Common myeloid progenitor, CD34-positive (primary cell): ENCODE results near the gene ATP8A2.

ENCODE experiments used
- CTCF ChIA-PET: fragments of 350-600 bp; sonication (Branson Sonifier 250); formaldehyde crosslinking; loops from one replicate; lab custom pipeline; 2021; ENCODE audit warnings: antibody characterized with exemption; lab: Charles Lee
- POLR2A ChIA-PET: fragments of 350-600 bp; sonication (Branson Sonifier 250); formaldehyde crosslinking; loops from one replicate; lab custom pipeline; 2021; ENCODE audit warnings: antibody characterized with exemption; lab: Charles Lee
- DNase-seq, 3 donors: peaks; one replicate each; pipeline versions ENCODE4 v3.0.0 to v3.0.0-alpha.2; 2013
- H3K27ac ChIP-seq, 2 experiments: 1 replicate in 1 of 2; 2 replicates in 1 of 2; pipeline ENCODE4 v1.7.0; 2013; ENCODE audit warnings: inconsistent platforms in 2 of 2, low read length in 2 of 2, mild to moderate bottlenecking in 2 of 2, low read depth in 1 of 2, moderate library complexity in 1 of 2; ENCODE audit not compliant: severe bottlenecking in 2 of 2, insufficient read depth in 1 of 2, poor library complexity in 1 of 2
- H3K27me3 ChIP-seq, 5 experiments: replicated peaks in 2 of 5; 1 replicate in 3 of 5; 2 replicates in 2 of 5; pipeline versions ENCODE4 v1.6.1 to v1.7.0; 2013; ENCODE audit warnings: low read length in 4 of 5, mild to moderate bottlenecking in 2 of 5, moderate library complexity in 2 of 5, inconsistent platforms in 1 of 5; ENCODE audit not compliant: insufficient read depth in 5 of 5, control insufficient read depth in 4 of 5
- H3K36me3 ChIP-seq, 4 experiments: 1 replicate in 2 of 4; 2 replicates in 2 of 4; pipeline versions ENCODE4 v1.6.1 to v1.7.0; 2013; ENCODE audit warnings: low read length in 3 of 4, control low read depth in 1 of 4, mild to moderate bottlenecking in 1 of 4; ENCODE audit not compliant: control insufficient read depth in 4 of 4, insufficient read depth in 4 of 4
- H3K4me1 ChIP-seq, 4 experiments: 1 replicate in 3 of 4; 2 replicates in 1 of 4; pipeline versions ENCODE4 v1.6.1 to v1.7.1; 2013; ENCODE audit warnings: low read length in 3 of 4, mild to moderate bottlenecking in 3 of 4, control low read depth in 1 of 4, inconsistent platforms in 1 of 4, moderate library complexity in 1 of 4; ENCODE audit not compliant: control insufficient read depth in 4 of 4, insufficient read depth in 4 of 4; ENCODE audit errors: control extremely low read depth in 1 of 4
- H3K4me3 ChIP-seq, 7 experiments: 1 replicate in 4 of 7; 2 replicates in 3 of 7; pipeline versions ENCODE4 v1.5.1 to v1.7.0; 2013; ENCODE audit warnings: mild to moderate bottlenecking in 7 of 7, low read length in 6 of 7, moderate library complexity in 6 of 7, inconsistent platforms in 2 of 7, low read depth in 2 of 7, control low read depth in 1 of 7; ENCODE audit not compliant: insufficient read depth in 4 of 7, control insufficient read depth in 1 of 7; ENCODE audit errors: extremely low read depth in 1 of 7
- H3K9me3 ChIP-seq, 5 experiments: 1 replicate in 4 of 5; 2 replicates in 1 of 5; pipeline versions ENCODE4 v1.6.1 to v1.7.1; 2013; ENCODE audit warnings: low read length in 4 of 5, mild to moderate bottlenecking in 2 of 5, inconsistent platforms in 1 of 5, low read depth in 1 of 5, moderate library complexity in 1 of 5; ENCODE audit not compliant: control insufficient read depth in 4 of 5, insufficient read depth in 2 of 5; ENCODE audit errors: control extremely low read depth in 1 of 5
- WGBS: methylation state at CpG from one replicate; pipeline ENCODE4 v1.1.5; 2013; ENCODE audit not compliant: insufficient coverage; 5-methylcytosine and 5-hydroxymethylcytosine counted together

The ATP8A2 gene

DNA sequence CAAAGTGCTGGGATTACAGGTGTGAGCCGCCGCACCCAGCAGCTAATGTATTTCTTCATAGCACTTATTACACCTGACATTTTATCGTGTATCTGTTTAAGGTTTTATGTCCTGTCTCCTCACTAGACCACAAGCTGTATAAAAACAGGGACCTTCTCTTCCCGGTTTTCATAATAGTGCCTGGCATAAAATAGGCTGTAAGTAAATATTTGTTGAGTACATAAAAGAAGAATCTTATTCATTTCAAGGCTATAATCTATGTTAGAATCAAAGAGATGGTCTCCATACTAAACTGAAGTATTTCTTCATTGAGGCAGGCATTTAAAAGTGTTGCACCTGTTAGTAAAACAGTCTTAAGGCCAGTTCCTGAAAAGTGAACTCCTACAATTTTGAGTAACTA is 486.1 kb downstream of the ATP8A2 start:
- H3K9me3 ChIP-seq: no peaks in the 10 kb centered on the region
- H3K27ac ChIP-seq: no peak overlapping the region
- H3K27me3 ChIP-seq: peaks cover 0 to 4% (median 0%) of the 10 kb centered on the region in 5 experiments
- H3K36me3 ChIP-seq: no peaks in the 10 kb centered on the region
- no peaks in the 10 kb centered on the region for H3K4me1 ChIP-seq
- WGBS: no CpG with 5 or more reads among the region's 4 CpGs
- no peak for DNase-seq
- ChIA-PET CTCF (no interaction called here), POLR2A (no interaction called here)
- no peak overlapping the region for H3K4me3 ChIP-seq

GRCh38 chr13:25859528-25859927 is 487.8 kb downstream of the ATP8A2 start:
- Histone ChIP-seq H3K27ac (no peak overlapping the region), H3K4me3 (no peak overlapping the region), H3K36me3 (no peaks in the 10 kb centered on the region), H3K9me3 (no peaks in the 10 kb centered on the region), H3K4me1 (no peaks in the 10 kb centered on the region), H3K27me3 (peaks cover 0 to 5% (median 0%) of the 10 kb centered on the region in 5 experiments)
- ChIA-PET POLR2A (no interaction called here), CTCF (no interaction called here)
- no CpG with 5 or more reads among the region's 3 CpGs for WGBS
- DNase-seq: no peak

- Histone ChIP-seq H3K27ac (no peak overlapping the region), H3K27me3 (peaks cover 0 to 5% (median 0%) of the 10 kb centered on the region in 5 experiments), H3K4me3 (no peak overlapping the region), H3K4me1 (no peaks in the 10 kb centered on the region), H3K36me3 (no peaks in the 10 kb centered on the region), H3K9me3 (no peaks in the 10 kb centered on the region)
- no peak for DNase-seq
- ChIA-PET CTCF (no interaction called here), POLR2A (no interaction called here)
- no CpG with 5 or more reads among the region's 1 CpG for WGBS
These were observed 488.5 kb downstream of the ATP8A2 start for GRCh38 chr13:25860265-25860664.

- Histone ChIP-seq H3K9me3 (no peaks in the 10 kb centered on the region), H3K4me1 (no peaks in the 10 kb centered on the region), H3K27ac (no peak overlapping the region), H3K36me3 (no peaks in the 10 kb centered on the region), H3K27me3 (peaks cover 0 to 5% (median 2%) of the 10 kb centered on the region in 5 experiments), H3K4me3 (no peak overlapping the region)
- DNase-seq: no peak
- POLR2A ChIA-PET: no interaction called here
- CTCF ChIA-PET: no interaction called here
- WGBS: no CpG with 5 or more reads among the region's 3 CpGs
These were observed 489.1 kb downstream of the ATP8A2 start for GRCh38 chr13:25860862-25861261.

DNA sequence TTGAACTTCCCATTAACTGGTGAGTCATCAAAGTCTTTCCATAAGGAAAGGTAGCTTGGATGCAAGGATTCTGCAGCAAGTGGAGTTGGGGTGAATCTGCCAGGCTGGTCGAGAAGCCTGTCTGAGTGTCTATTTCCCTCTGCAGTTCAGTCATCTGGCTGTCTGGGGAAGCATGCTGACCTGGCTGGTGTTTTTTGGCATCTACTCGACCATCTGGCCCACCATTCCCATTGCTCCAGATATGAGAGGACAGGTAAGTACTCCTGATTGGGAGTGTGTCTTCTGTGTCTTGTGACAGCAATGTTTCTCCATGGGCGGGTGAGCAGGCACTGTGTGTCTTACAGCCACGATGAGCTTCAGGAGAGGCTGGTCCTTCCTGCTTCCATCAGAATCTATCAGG is 490.4 kb downstream of the ATP8A2 start:
- 44% methylated on average over 2 of the region's 4 CpGs for WGBS
- POLR2A ChIA-PET: no interaction called here
- H3K36me3 ChIP-seq: no peaks in the 10 kb centered on the region
- H3K9me3 ChIP-seq: no peaks in the 10 kb centered on the region
- DNase-seq: no peak
- CTCF ChIA-PET: interaction anchor here (0.6 to 1.2 kb wide), 2 partner anchors 8 to 386 kb away, joined by 3 to 7 read pairs; no protein-coding TSS in a partner anchor
- peaks cover 0 to 5% (median 2%) of the 10 kb centered on the region in 5 experiments for H3K27me3 ChIP-seq
- no peak overlapping the region for H3K4me3 ChIP-seq
- H3K27ac ChIP-seq: no peak overlapping the region
- H3K4me1 ChIP-seq: no peaks in the 10 kb centered on the region

GRCh38 chr13:25864116-25864515 is 492.3 kb downstream of the ATP8A2 start:
- 93% methylated on average over 6 of the region's 6 CpGs for WGBS
- no peak for DNase-seq
- Histone ChIP-seq H3K9me3 (no peaks in the 10 kb centered on the region), H3K4me3 (no peak overlapping the region), H3K27me3 (peaks cover 0 to 7% (median 0%) of the 10 kb centered on the region in 5 experiments), H3K4me1 (no peaks in the 10 kb centered on the region), H3K27ac (no peak overlapping the region), H3K36me3 (no peaks in the 10 kb centered on the region)
- ChIA-PET POLR2A (interaction anchor here (0.5 kb wide), 1 partner anchor 25 kb away, joined by 3 read pairs; no protein-coding TSS in a partner anchor), CTCF (no interaction called here)

DNA sequence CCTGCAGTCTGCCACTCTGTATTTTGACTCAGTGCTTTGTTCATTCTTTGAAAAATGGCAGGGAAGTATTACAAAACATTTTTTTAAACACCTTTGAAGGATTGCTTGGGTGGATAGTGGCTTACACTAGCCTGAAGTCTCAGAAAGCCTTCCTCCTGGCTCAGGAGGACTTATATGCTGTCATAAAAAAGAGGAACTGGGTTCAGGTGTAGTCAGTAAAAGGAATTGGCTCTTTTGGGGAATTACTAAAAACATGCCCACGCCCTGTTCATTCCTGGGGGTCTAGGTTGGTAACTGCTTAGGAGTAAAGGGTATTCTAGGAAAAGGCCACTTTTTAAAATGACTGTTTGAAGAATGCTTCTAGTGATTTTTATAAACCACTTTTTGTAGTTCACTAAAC is 493.2 kb downstream of the ATP8A2 start:
- DNase-seq: no peak
- ChIA-PET POLR2A (no interaction called here), CTCF (no interaction called here)
- H3K4me1 ChIP-seq: no peaks in the 10 kb centered on the region
- H3K27me3 ChIP-seq: peaks cover 0 to 7% (median 0%) of the 10 kb centered on the region in 5 experiments
- H3K36me3 ChIP-seq: no peaks in the 10 kb centered on the region
- WGBS: 83% methylated on average over 1 of the region's 1 CpG
- H3K9me3 ChIP-seq: no peaks in the 10 kb centered on the region
- H3K27ac ChIP-seq: no peak overlapping the region
- H3K4me3 ChIP-seq: no peak overlapping the region
